ENCODE measurements around the gene TMEM131. TPM values are rescaled to one million over a fixed set of nuclear protein-coding genes. Genes with fewer than 3 reads are reported as not detected.

The TMEM131 gene
- total RNA-seq, 6 experiments from 2014 or later, result 39.2 to 49.5 (median 45.1) TPM

DNA sequence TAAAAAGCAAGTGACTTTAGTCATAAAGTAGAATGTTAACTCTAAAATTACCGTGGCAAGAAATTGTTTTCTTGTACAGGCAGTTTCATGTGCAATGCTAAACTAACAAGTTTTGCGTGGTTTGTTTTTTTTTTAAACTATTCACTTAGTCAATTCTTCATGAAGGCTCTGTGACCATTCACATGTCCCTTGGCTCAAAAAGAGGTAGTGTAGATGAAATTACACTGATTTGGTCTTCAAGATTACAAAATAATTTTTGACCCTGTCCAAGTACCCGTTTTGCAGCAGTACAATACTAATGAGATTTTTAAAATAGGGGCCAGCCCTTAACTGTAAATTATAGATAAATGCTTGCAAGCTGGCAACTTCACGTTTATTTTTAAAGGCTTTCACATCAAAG is 1.3 kb downstream of the TMEM131 start:
- no peak for DNase-seq
- Mint-ChIP-seq H3K27me3 (ENCODE audit: insufficient read depth) (peaks cover 2% of the 10 kb centered on the region; the same call in 1 of the 2 replicates), H3K9me3 (no peaks in the 10 kb centered on the region), H3K4me3 (peak overlapping the region; percentile 94), H3K27ac (peak overlapping the region; percentile 82), H3K4me1 (ENCODE audit: low read depth) (peaks cover 40% of the 10 kb centered on the region), H3K36me3 (ENCODE audit: low read depth) (peaks cover 7% of the 10 kb centered on the region)
- TF ChIP-seq CTCF (IDR thresholded peaks at IDR 0.05), result no peak

GRCh38 chr2:97993926-97994325 is 1.8 kb downstream of the TMEM131 start:
- peak overlapping the region; percentile 82; the same call in 1 of the 2 replicates for H3K27ac Mint-ChIP-seq
- H3K4me1 Mint-ChIP-seq (ENCODE audit: low read depth), result peaks cover 41% of the 10 kb centered on the region
- H3K4me3 Mint-ChIP-seq, result peak overlapping the region; percentile 94

GRCh38 chr2:97992836-97993825 is 2.6 kb downstream of the TMEM131 start:
- H3K36me3 Mint-ChIP-seq (ENCODE audit: low read depth), result peaks cover 15% of the 10 kb centered on the region
- TF ChIP-seq CTCF (IDR thresholded peaks at IDR 0.05), result no peak
- peaks cover 12% of the 10 kb centered on the region for H3K9me3 Mint-ChIP-seq
- peak overlapping the region; percentile 4; the same call in 1 of the 2 replicates for H3K27ac Mint-ChIP-seq
- peak overlapping the region; percentile 94 for H3K4me3 Mint-ChIP-seq
- no peak for DNase-seq
- H3K27me3 Mint-ChIP-seq (ENCODE audit: insufficient read depth), result peaks cover 2% of the 10 kb centered on the region; the same call in 1 of the 2 replicates
- H3K4me1 Mint-ChIP-seq (ENCODE audit: low read depth), result peaks cover 48% of the 10 kb centered on the region

More at GRCh38 chr2:97993926-97994325, 1.8 kb downstream of the TMEM131 start:
- TF ChIP-seq CTCF (IDR thresholded peaks at IDR 0.05), result no peak
- peaks cover 2% of the 10 kb centered on the region; the same call in 1 of the 2 replicates for H3K27me3 Mint-ChIP-seq (ENCODE audit: insufficient read depth)
- peaks cover 7% of the 10 kb centered on the region for H3K36me3 Mint-ChIP-seq (ENCODE audit: low read depth)
- peaks cover 4% of the 10 kb centered on the region for H3K9me3 Mint-ChIP-seq
- DNase-seq, result no peak

- H3K36me3 Mint-ChIP-seq (ENCODE audit: low read depth), result peaks cover 26% of the 10 kb centered on the region
- peaks cover 19% of the 10 kb centered on the region for H3K9me3 Mint-ChIP-seq
- H3K4me3 Mint-ChIP-seq, result no peak overlapping the region
- DNase-seq, result no peak
- H3K27ac Mint-ChIP-seq, result no peak overlapping the region; the same call in 1 of the 2 replicates
- H3K27me3 Mint-ChIP-seq (ENCODE audit: insufficient read depth), result no peaks in the 10 kb centered on the region
- no peak for TF ChIP-seq CTCF (IDR thresholded peaks at IDR 0.05)
- peaks cover 52% of the 10 kb centered on the region for H3K4me1 Mint-ChIP-seq (ENCODE audit: low read depth)
Observed at GRCh38 chr2:97991081-97991856, 4.5 kb downstream of the TMEM131 start.

GRCh38 chr2:97988722-97989121 is 7.0 kb downstream of the TMEM131 start:
- H3K27me3 Mint-ChIP-seq (ENCODE audit: insufficient read depth), result no peaks in the 10 kb centered on the region
- no peak overlapping the region for H3K27ac Mint-ChIP-seq
- peaks cover 19% of the 10 kb centered on the region for H3K9me3 Mint-ChIP-seq
- H3K4me1 Mint-ChIP-seq (ENCODE audit: low read depth), result peaks cover 52% of the 10 kb centered on the region
- DNase-seq, result no peak
- peaks cover 31% of the 10 kb centered on the region for H3K36me3 Mint-ChIP-seq (ENCODE audit: low read depth)
- no peak for TF ChIP-seq CTCF (IDR thresholded peaks at IDR 0.05)
- H3K4me3 Mint-ChIP-seq, result no peak overlapping the region
